ENCODE results near the gene SLCO4A1.
A peak's percentile ranks its signal among the peaks of the same experiment; 100 is the strongest.

SLCO4A1 gene

DNA sequence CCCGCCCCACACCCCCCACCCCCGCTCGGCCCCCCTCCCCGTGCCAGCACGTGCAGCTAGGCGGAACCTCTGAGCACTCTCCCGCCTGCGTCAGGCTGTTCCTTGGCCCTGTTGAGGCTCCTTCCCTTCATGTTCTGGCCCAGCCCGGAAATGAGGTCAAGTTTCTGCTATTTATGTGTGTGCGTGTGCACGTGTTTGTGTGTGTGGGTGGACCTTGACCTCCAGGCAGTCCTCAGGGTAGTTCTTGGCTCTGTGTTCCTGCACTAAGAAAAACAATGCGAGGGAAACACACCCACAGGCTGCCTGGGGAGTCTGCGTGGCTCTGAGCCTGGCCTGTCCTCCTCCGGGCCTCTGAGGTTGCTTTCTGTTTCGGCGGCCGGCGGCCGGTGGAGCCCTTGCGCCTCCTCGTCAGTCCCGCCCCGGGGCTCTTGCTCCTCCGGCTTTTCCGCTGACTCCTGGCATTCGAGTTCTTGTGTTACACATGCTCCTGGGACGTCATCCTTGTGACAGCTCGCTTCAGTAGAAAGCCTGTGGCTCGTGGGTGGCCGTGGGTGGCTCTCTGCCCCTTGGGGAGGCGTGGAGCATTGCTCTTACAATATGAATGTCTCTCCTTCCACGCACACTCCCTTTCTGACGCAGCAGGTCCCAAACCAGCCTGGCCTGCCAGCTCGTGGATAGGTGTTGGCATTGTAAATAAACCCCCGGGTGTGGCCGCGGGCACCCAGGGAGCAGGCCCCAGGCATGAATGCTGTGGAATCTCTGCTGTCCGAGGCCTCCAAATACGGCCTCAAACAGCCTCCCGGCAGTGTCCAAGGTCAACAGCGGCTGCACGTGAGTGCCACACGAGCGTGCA is 10.0 kb downstream of the SLCO4A1 start:
- peak; percentile 74 for DNase-seq (ENCODE audit: low spot score)

DNA sequence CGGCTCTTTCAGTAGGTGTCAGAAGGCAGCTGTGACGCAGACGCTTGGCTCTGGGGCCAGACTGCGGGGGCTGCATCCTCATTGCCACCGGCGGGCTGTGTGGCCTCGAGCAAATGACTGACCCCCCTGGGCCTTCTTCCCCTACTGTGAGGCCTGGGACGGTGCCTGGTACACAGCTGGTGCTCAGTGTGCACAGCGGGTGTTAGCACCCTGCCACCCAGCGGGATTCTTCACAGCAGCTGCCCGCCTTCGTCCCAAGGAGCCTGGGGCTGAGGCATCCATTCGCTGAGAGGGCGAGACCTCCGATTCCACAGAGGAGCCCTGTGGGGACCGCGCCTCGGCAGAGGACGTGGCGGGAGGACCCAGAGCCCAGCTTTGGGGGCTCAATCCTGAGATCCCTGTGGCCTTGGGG is 10.6 kb downstream of the SLCO4A1 start:
- no peak for DNase-seq (ENCODE audit: low spot score)

DNA sequence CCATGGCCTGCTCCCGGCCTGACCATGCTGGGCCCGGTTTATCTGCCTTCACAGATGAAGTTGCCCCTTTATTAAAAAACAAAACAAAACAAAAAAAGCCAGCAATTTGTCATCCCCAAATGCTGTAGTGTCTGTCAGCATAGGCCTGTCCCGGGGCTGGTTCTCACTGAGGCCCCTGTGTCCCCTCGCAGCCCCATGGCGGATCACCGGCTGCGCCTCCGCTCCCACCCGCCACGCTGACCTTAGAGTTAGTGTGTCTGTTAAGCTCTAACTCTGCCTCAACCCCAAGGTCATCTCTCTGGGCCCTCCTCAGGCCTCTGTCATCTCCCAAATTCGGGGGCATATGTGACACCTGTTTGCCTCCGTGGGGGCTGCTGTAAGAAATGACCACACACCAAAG is 11.1 kb downstream of the SLCO4A1 start:
- no peak for DNase-seq (ENCODE audit: low spot score)

DNA sequence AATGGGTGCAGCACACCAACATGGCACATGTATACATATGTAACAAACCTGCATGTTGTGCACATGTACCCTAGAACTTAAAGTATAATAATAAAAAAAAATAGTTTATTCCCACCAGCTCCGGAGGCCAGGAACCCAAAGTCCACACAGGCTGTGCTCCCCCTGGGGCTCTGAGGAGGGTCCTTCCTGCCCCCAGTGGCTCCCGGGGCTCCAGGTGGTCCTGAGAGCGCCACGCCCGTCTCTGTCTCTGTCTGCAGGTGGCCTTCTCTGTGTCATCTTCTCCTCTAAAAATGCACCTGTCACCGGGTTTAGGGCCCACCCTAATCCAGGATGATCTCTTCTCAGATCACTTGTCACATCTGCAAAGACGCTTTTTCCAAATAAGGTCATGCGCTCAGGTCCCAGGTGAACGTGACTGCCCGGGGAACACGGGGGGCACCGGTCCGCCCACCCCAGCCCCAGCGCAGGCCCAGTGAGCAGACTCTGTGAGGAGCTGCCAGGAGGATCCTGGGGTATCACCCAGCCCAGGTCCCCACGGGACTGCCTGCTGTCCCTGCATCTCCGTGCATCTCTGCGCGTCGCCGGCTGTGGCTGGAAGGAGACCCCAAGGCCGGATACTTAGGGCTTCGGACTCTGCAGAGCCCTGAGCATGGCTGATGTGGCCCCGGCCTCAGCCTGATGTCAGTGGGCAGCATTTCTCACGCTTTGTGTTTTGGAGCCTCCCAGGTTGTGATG is 11.8 kb downstream of the SLCO4A1 start:
- peak; percentile 41 for DNase-seq (ENCODE audit: low spot score)

DNA sequence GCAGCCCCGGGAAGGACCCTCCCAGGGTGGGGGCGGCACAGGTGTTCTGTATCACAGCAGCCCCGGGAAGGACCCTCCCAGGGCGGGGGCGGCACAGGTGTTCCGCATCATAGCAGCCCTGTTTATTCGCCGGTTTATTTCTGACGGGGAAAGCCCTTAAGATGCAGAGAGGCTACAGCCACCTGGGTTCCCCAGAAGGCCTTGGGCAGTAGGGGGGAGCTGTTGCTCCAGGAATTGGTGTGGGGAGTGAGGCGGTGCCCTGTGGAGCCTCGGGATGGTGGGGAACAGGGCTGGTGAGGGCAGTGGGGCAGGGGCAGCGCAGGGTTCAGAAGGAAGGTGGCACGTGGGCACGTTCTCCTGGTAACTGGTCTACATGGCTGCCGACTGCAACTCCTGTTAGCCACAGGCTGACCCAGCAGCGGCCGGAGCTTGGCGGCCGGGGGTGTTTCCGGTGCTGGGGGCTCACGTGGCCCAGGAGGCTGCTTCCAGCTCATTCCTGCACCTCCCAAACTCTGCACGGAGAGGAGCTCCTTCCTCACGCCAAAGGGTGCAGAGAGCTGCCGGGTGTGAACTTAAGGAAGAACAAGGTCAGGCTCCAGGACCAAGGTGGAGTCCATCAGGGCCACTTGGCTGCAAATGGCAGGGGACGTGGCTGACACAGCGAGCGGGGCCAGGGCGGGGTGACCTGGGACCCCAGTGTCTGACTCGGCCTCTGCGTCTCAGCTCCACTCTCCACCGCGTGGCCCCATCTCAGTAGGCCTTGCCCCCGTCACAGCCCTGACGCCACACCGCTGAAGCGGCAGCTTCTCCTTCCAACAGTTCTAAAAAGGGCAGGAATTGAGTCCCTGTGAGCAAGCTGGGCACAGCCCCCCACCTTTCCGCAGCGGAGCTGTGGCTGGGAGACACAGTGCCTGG is 13.2 kb downstream of the SLCO4A1 start:
- peak; percentile 44 for DNase-seq (ENCODE audit: low spot score)

DNA sequence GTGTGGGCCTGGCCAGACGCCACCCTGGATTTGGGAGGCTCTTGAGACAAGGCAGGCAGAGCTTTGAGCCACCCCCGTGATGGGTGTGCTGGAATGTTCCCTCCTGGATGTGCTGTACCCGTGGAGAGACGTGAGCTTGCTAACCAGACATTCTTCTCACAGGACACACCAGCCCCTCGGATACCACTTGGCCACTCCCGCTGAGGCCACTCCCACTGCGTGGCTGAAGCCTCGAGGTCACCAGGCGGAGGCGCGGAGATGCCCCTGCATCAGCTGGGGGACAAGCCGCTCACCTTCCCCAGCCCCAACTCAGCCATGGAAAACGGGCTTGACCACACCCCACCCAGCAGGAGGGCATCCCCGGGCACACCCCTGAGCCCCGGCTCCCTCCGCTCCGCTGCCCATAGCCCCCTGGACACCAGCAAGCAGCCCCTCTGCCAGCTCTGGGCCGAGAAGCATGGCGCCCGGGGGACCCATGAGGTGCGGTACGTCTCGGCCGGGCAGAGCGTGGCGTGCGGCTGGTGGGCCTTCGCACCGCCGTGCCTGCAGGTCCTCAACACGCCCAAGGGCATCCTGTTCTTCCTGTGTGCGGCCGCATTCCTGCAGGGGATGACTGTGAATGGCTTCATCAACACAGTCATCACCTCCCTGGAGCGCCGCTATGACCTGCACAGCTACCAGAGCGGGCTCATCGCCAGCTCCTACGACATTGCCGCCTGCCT is 14.1 kb downstream of the SLCO4A1 start:
- no peak for DNase-seq (ENCODE audit: low spot score)

DNA sequence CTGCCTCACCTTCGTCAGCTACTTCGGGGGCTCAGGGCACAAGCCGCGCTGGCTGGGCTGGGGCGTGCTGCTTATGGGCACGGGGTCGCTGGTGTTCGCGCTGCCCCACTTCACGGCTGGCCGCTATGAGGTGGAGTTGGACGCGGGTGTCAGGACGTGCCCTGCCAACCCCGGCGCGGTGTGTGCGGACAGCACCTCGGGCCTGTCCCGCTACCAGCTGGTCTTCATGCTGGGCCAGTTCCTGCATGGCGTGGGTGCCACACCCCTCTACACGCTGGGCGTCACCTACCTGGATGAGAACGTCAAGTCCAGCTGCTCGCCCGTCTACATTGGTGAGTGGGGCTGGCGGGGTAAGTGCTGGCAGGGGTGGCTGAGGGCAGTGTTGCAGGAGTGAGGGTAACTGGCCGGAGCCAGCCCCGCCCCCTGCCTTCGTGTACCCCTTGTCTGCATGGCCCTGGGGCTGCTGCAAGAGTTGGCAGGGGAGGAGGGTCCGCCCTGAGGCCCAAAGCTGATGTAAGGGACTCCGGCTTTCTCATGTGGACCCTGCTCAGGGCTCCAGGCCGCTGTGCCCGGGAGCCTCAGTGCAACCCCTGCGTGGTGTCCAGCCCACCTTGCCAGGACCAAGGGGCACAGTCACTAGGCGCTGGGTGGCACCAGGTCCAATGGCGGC is 14.8 kb downstream of the SLCO4A1 start:
- DNase-seq (ENCODE audit: low spot score), result no peak

DNA sequence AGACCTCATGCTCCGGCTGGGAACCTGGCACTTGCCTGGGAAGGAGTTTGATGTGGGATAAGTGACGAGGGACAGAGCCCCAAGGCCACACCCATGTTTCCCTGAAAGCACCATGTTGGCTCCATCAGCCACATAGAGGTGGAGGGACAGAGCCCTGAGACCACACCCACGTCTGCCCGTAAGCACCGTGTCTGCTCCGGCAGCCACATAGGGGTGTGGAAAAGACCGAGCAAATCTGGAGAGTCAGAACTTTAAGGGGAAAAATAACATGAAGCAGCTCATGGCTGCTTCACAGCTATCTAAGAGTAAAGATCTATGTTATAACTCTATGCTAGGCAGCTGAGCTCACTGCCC is 15.3 kb downstream of the SLCO4A1 start:
- no peak for DNase-seq (ENCODE audit: low spot score)

DNA sequence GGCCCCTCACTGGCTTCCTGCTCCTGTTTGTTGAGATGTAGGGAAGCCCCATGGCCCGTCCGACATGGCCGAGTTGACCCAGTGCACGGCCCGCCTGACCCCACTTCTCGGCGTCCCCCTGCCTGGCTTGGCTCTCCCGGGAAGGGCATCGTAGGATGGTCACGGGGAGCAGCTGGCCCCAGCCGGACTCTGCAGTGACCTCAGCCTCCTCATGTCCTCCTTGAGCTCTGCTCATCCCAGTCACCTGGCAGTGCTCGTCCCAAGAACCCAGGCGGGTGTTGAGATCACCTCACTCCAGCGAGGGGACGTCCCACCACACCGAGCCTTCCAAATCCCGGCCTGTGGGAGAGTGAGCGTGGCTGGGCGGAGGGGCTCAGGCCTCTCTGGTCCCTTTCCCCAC is 15.7 kb downstream of the SLCO4A1 start:
- DNase-seq (ENCODE audit: low spot score), result no peak

DNA sequence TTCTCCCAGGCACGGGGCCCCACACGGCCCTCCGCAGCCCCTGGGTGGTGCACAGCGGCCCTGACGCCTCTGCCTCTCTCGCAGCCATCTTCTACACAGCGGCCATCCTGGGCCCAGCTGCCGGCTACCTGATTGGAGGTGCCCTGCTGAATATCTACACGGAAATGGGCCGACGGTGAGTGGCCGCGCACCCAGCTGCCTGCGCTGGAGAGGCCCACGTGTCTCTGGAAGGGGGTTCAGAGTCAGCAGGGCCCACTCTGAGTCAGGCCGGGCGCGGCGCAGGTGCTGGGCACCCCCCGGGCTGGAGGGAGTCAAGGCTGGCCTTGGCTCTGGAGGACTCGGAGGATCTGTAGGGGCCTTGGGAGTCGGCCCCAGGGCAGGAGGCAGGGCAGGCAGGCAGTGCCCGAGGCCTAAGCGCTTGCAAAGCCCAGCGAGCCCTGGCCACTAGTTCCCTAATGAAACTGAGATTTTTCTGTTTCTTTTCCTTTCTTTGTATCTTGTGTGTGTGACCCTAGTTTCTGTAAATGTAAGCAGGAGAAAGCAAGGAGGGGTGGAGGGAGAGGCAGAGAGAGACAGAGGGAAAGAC is 16.4 kb downstream of the SLCO4A1 start:
- no peak for DNase-seq (ENCODE audit: low spot score)

DNA sequence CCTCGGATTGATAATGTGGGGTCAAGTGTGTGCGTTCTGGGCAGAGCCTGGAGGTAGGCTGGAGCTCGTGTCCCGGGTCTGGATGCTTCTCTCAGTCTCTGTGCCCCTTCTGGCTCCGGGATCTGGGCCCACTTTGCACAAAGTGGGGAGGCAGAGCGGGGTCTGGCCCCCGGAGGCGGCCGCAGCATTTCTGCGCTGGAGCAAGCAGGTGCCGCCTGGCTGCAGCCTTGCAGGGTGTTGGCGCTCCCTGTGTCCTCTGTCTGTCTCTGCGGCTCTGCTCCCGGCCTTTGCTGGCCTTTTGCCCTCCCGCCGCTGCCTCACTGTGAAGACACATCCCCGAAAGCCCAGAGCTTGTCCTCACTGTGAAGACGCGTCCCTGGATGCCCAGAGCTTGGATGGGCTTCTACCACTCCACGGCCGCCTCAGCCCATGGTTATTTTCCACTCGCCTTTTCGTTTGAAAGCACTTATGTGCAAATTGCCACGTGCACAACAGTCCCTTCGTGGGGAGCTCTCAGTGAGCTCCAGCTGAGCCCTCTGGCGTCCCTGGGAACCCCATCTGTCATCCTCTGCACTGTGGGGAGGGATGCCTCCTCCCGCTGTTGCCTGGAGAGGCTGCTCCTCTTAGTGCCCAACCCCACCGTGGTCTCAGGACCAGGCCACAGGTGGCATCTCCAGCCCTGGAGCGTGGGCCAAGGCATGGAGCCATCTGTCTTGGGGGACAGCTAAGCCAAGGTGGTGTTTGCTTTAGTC is 17.4 kb downstream of the SLCO4A1 start:
- no peak for DNase-seq (ENCODE audit: low spot score)

DNA sequence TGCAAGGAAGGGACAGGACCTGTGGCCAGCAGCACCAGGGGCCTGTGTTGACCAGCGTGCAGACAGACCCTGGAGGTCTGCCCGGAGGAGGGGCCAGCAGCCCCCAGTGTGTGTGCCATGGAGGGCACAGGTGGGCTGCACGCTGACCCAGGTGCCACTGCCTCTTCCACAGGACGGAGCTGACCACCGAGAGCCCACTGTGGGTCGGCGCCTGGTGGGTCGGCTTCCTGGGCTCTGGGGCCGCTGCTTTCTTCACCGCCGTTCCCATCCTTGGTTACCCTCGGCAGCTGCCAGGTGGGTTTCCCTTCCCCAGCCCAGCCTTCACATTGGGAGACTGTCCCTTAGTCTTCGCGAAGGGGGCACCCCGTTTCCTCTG is 17.9 kb downstream of the SLCO4A1 start:
- no peak for DNase-seq (ENCODE audit: low spot score)

DNA sequence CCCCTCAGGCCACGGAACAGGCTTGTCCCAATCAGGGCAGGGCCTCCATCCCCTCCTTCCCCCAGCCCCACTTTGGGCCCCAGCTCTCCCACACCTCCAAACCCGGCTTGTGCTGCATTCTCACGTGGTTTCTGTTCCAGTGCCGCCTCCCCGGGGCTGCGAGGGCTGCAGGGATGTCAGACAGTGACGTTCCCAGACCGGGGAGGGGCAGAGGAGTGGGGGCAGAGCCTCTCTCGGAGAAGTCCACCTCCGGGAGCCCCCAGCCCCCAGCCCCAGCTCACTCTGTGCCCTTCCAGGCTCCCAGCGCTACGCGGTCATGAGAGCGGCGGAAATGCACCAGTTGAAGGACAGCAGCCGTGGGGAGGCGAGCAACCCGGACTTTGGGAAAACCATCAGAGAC is 18.5 kb downstream of the SLCO4A1 start:
- DNase-seq (ENCODE audit: low spot score), result no peak

DNA sequence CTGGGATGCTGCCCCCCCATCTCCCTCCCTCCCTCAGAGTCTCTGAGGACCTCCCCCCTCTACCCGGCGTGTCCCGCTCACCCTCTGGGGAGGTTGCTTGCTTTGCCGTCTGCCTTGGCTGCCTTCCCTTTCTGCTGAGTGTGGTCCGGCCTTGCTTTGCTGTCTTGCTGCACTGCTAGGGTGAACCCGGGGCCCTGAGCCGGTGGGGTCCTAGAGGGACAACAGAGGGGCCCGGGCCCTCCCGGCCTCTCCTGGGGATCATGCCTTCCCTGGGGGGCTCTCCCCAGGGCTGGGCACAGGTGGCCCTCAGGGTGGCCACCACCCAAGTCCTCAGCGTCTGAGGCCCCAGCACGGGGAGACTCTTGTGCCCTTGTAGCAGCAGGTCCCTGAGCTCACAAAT is 19.3 kb downstream of the SLCO4A1 start:
- DNase-seq (ENCODE audit: low spot score), result no peak

DNA sequence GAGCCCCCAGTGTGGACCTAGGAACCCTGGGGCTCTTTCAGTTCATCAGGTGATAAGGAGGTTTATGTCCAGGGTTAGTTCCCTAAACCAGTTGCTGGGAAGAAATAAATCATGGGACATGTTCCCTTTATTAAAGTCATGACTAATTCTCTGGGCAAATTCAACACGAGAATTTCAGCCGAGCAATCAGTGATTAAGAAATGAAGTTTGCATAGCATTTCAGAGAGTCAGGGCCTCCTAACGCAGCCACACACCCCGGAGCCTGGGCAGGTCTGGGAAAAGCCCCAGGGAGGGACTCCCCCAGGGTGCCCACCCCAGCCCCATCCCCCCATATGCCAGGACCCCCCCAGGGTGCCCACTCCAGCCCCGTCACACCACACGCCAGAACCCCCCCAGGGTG is 20.1 kb downstream of the SLCO4A1 start:
- DNase-seq (ENCODE audit: low spot score), result no peak

DNA sequence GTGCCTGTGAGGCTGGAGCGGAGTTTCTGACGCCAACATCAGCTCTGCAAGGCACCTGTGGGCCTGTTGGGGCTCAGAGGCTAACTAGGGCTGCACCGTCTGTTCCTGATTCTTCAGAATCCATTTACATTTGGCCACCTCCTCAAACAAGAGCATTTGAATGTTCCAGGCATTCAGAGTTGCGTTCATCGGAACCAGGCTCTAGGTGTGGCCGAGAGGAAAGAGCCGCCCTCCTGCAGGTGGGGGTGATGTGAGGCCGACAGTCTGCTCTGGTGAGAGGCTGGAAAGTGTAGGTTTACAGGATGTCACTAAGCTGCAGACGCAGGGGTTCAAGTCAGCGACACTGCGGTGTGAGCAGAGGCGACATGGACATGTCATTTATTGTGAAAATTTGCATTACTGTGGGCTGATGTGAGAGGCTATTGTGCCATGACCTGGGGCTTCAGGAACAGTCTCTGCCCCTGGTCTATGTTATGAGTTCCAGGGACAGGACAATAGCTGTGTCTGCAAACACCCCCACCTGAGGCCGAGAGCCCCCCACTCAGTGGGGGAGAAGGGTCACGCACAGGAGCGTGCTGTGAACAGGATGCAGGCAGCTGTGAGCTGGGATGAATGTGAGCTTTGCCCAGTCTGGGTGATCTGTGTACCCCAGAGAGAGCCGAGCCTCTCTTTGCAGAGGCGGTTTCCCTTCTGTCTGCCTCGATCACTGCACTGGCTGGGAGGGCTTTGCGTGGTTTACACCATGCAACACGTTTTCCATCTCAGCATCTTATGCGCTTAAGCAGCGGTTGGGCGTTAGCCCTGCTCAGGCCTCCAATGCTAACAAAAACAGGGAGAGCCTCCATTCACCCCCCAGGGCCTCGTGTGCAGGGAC is 21.1 kb downstream of the SLCO4A1 start:
- DNase-seq (ENCODE audit: low spot score), result no peak

DNA sequence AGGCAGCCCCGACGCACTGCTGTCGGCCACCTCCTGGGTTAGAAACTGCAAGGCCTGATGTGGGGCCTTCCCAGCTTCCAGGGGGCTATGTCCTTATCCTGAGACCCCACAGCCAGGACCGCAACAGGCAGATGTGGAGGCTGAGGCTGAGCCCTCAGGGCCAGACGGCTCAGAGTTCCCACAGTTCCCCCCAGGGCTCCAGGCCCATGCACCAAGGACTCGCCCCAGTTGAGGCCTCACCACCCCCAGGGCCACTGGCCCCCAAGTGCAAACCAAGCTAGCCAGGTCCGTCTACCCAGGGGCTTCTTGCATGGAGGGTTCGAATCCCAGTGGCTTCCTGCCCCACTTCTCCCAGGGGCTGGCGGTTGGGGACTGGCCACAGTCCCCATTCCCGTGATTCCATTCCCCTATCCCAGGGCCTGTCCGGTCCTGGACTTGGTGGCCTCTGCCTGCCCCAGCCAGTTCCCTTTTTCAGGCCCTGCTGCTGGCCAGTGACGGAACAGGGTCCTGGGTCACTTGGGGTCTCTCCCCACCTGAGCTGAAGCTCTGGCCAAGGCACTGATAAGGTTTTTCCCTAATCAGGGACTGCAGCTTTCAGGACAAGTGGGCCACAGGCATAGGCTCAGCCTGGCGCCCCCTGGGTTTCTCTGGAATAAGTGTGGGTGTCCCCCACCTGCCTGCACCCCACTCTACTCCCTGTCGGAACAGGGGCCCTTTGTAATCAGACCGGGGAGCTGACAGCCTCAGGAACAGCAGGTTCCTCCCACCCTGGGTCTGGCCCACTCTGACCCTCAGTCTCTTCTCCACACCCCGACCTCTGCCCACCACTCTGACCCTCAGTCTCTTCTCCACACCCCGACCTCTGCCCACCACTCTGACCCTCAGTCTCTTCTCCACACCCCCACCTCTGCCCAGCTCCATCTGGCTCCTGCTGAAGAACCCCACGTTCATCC is 22.0 kb downstream of the SLCO4A1 start:
- DNase-seq (ENCODE audit: low spot score), result no peak

DNA sequence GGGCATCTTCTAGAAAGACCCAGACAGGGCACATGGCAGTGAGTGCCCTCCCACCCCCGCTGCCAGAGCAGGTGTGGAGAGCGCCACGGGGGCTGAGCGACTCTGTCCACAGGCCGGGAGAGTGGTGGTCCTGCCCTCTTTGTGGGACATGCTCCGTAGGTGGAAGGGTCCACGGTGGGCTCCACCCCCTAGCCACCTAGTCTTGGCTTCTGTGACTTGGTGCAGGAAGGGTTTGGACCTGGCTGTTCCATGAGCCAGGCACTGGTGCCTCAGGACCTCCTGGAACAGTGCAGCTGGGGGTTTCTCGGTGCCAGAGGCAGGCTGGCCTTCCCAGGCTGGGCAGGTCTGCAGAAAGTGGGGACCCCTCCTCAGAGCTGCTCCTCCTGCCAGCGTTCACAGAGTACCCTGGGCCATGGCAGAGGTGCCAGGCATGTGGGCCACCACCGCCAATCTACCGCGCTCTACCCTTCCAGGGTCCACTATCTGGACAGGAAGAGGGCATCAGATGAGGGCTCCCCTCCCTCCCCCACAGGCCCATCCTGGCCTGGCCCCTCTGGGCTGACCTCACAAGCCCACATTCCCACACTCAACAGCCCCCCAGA is 23.0 kb downstream of the SLCO4A1 start:
- no peak for DNase-seq (ENCODE audit: low spot score)
